Measurements from ENCODE around the gene UQCC2.

Gene UQCC2

GRCh38 chr6:33692078-33692759 lies 19.3 kb downstream of the UQCC2 start:
- no peak overlapping the region for H3K4me3 ChIP-seq (ENCODE audit: low read depth in 1 of 2, low read length in 2 of 2)
- peaks cover 61 to 95% of the 10 kb centered on the region in 2 donors for H3K36me3 ChIP-seq (ENCODE audit: control insufficient read depth in 1 of 2, insufficient read depth in 2 of 2, low read length in 2 of 2)
- no peak overlapping the region for H3K27ac ChIP-seq (ENCODE audit: low read depth, low read length)
- H3K9ac ChIP-seq (ENCODE audit: low read depth in 1 of 2, low read length in 2 of 2) = no peak overlapping the region
- H3K9me3 ChIP-seq (ENCODE audit: control insufficient read depth in 1 of 2, low read length in 2 of 2) = no peaks in the 10 kb centered on the region
- no peaks in the 10 kb centered on the region for H3K27me3 ChIP-seq (ENCODE audit: control insufficient read depth in 1 of 2, insufficient read depth in 2 of 2, low read length in 2 of 2)
- H3K4me1 ChIP-seq (ENCODE audit: control insufficient read depth in 1 of 2, insufficient read depth in 2 of 2, low read length in 2 of 2) = peaks cover 15 to 24% of the 10 kb centered on the region in 2 donors

DNA sequence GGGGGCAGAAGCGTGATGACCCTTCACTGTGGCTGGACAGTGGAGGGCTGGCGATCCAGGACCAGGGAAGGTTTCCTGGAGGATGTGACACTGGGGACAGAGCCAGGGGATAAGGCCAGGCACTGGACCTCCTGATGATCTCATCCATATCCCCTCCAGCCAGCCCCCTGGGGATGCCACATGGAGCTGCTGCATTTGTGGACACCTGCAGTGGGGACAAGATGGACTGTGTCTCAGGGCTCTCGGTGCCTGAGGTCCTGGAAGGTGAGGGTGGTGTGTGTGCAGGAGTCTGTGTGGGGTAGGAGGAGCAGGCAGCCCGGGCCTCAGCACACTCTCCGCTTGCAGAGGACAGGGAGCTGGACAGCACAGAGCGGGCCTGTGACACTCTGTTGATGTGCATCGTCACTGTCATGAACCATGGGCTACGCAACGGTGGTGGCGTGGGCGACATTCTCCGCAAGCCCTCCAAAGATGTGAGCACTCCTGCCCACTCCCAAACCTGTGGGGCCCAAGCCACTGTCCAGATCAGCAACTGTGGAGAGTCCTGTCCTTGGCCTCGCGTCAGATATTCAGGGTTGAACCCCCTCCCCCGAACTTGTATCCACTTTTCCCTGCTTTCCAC lies 19.9 kb downstream of the UQCC2 start:
- peak overlapping the region; percentile 17 for H3K27ac ChIP-seq (ENCODE audit: low read depth, low read length)
- H3K9me3 ChIP-seq (ENCODE audit: control insufficient read depth in 1 of 2, low read length in 2 of 2) = no peaks in the 10 kb centered on the region
- no peak overlapping the region for H3K9ac ChIP-seq (ENCODE audit: low read depth in 1 of 2, low read length in 2 of 2)
- H3K4me3 ChIP-seq (ENCODE audit: low read depth in 1 of 2, low read length in 2 of 2) = no peak overlapping the region
- peaks cover 56 to 95% of the 10 kb centered on the region in 2 donors for H3K36me3 ChIP-seq (ENCODE audit: control insufficient read depth in 1 of 2, insufficient read depth in 2 of 2, low read length in 2 of 2)
- H3K27me3 ChIP-seq (ENCODE audit: control insufficient read depth in 1 of 2, insufficient read depth in 2 of 2, low read length in 2 of 2) = no peaks in the 10 kb centered on the region
- peaks cover 10 to 24% of the 10 kb centered on the region in 2 donors for H3K4me1 ChIP-seq (ENCODE audit: control insufficient read depth in 1 of 2, insufficient read depth in 2 of 2, low read length in 2 of 2)

- peaks cover 9 to 24% of the 10 kb centered on the region in 2 donors for H3K4me1 ChIP-seq (ENCODE audit: control insufficient read depth in 1 of 2, insufficient read depth in 2 of 2, low read length in 2 of 2)
- no peak overlapping the region for H3K4me3 ChIP-seq (ENCODE audit: low read depth in 1 of 2, low read length in 2 of 2)
- H3K9me3 ChIP-seq (ENCODE audit: control insufficient read depth in 1 of 2, low read length in 2 of 2) = no peaks in the 10 kb centered on the region
- H3K36me3 ChIP-seq (ENCODE audit: control insufficient read depth in 1 of 2, insufficient read depth in 2 of 2, low read length in 2 of 2) = peaks cover 54 to 96% of the 10 kb centered on the region in 2 donors
- no peak overlapping the region for H3K9ac ChIP-seq (ENCODE audit: low read depth in 1 of 2, low read length in 2 of 2)
- H3K27me3 ChIP-seq (ENCODE audit: control insufficient read depth in 1 of 2, insufficient read depth in 2 of 2, low read length in 2 of 2) = no peaks in the 10 kb centered on the region
- H3K27ac ChIP-seq (ENCODE audit: low read depth, low read length) = no peak overlapping the region
Measured at GRCh38 chr6:33690766-33691165, 20.7 kb downstream of the UQCC2 start.

DNA sequence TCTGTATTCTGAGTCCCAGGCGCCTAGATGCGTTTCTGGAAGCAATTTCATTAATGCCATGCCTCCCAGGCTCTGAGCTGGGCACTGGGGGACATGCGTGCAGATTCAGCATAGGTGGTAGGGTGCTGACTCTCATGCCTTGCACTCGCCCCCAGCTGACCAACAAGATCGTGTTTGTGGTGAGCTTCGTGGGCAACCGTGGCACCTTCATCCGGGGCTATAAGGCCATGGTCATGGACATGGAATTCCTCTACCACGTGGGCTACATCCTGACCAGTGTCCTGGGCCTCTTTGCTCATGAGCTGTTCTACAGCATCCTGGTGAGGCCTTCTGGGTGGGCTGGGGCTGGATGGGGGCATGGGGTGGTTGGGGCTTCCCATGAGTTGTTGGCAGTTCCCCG lies 21.6 kb downstream of the UQCC2 start:
- Histone ChIP-seq H3K27me3 (ENCODE audit: control insufficient read depth in 1 of 2, insufficient read depth in 2 of 2, low read length in 2 of 2) (no peaks in the 10 kb centered on the region), H3K9me3 (ENCODE audit: control insufficient read depth in 1 of 2, low read length in 2 of 2) (no peaks in the 10 kb centered on the region), H3K4me3 (ENCODE audit: low read depth in 1 of 2, low read length in 2 of 2) (no peak overlapping the region), H3K36me3 (ENCODE audit: control insufficient read depth in 1 of 2, insufficient read depth in 2 of 2, low read length in 2 of 2) (peaks cover 56 to 96% of the 10 kb centered on the region in 2 donors), H3K27ac (ENCODE audit: low read depth, low read length) (no peak overlapping the region), H3K9ac (ENCODE audit: low read depth in 1 of 2, low read length in 2 of 2) (no peak overlapping the region), H3K4me1 (ENCODE audit: control insufficient read depth in 1 of 2, insufficient read depth in 2 of 2, low read length in 2 of 2) (peaks cover 9 to 24% of the 10 kb centered on the region in 2 donors)

DNA sequence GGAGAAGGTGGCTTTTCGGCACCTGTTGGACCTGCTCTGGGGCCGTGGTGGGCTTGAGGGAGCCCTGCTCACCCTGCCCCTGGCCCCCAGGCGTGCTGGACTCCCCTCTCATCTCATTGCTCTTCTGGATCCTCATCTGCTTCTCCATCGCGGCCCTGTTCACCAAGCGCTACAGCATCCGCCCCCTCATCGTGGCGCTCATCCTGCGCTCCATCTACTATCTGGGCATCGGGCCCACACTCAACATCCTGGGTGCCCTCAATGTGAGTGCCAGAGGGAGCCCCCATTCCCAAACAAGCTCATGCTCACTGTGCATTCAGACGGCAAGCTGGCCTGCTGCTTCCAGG lies 22.4 kb downstream of the UQCC2 start:
- H3K27ac ChIP-seq (ENCODE audit: low read depth, low read length) = no peak overlapping the region
- no peaks in the 10 kb centered on the region for H3K9me3 ChIP-seq (ENCODE audit: control insufficient read depth in 1 of 2, low read length in 2 of 2)
- no peaks in the 10 kb centered on the region for H3K27me3 ChIP-seq (ENCODE audit: control insufficient read depth in 1 of 2, insufficient read depth in 2 of 2, low read length in 2 of 2)
- peaks cover 62 to 97% of the 10 kb centered on the region in 2 donors for H3K36me3 ChIP-seq (ENCODE audit: control insufficient read depth in 1 of 2, insufficient read depth in 2 of 2, low read length in 2 of 2)
- H3K4me1 ChIP-seq (ENCODE audit: control insufficient read depth in 1 of 2, insufficient read depth in 2 of 2, low read length in 2 of 2) = peaks cover 9 to 16% of the 10 kb centered on the region in 2 donors
- no peak overlapping the region for H3K9ac ChIP-seq (ENCODE audit: low read depth in 1 of 2, low read length in 2 of 2)
- no peak overlapping the region for H3K4me3 ChIP-seq (ENCODE audit: low read depth in 1 of 2, low read length in 2 of 2)

GRCh38 chr6:33688451-33689147 lies 22.9 kb downstream of the UQCC2 start:
- Histone ChIP-seq H3K27ac (ENCODE audit: low read depth, low read length) (no peak overlapping the region), H3K27me3 (ENCODE audit: control insufficient read depth in 1 of 2, insufficient read depth in 2 of 2, low read length in 2 of 2) (no peaks in the 10 kb centered on the region), H3K9ac (ENCODE audit: low read depth in 1 of 2, low read length in 2 of 2) (no peak overlapping the region), H3K9me3 (ENCODE audit: control insufficient read depth in 1 of 2, low read length in 2 of 2) (no peaks in the 10 kb centered on the region), H3K4me3 (ENCODE audit: low read depth in 1 of 2, low read length in 2 of 2) (no peak overlapping the region), H3K36me3 (ENCODE audit: control insufficient read depth in 1 of 2, insufficient read depth in 2 of 2, low read length in 2 of 2) (peaks cover 61 to 97% of the 10 kb centered on the region in 2 donors), H3K4me1 (ENCODE audit: control insufficient read depth in 1 of 2, insufficient read depth in 2 of 2, low read length in 2 of 2) (peaks cover 5 to 11% of the 10 kb centered on the region in 2 donors)

- Histone ChIP-seq H3K9ac (ENCODE audit: low read depth in 1 of 2, low read length in 2 of 2) (no peak overlapping the region), H3K27me3 (ENCODE audit: control insufficient read depth in 1 of 2, insufficient read depth in 2 of 2, low read length in 2 of 2) (no peaks in the 10 kb centered on the region), H3K27ac (ENCODE audit: low read depth, low read length) (no peak overlapping the region), H3K4me3 (ENCODE audit: low read depth in 1 of 2, low read length in 2 of 2) (no peak overlapping the region), H3K9me3 (ENCODE audit: control insufficient read depth in 1 of 2, low read length in 2 of 2) (no peaks in the 10 kb centered on the region), H3K4me1 (ENCODE audit: control insufficient read depth in 1 of 2, insufficient read depth in 2 of 2, low read length in 2 of 2) (peaks cover 5 to 8% of the 10 kb centered on the region in 2 donors), H3K36me3 (ENCODE audit: control insufficient read depth in 1 of 2, insufficient read depth in 2 of 2, low read length in 2 of 2) (peaks cover 59 to 97% of the 10 kb centered on the region in 2 donors)
Measured at GRCh38 chr6:33688006-33688405, 23.5 kb downstream of the UQCC2 start.

GRCh38 chr6:33686981-33687975 lies 24.2 kb downstream of the UQCC2 start:
- Histone ChIP-seq H3K27me3 (ENCODE audit: control insufficient read depth in 1 of 2, insufficient read depth in 2 of 2, low read length in 2 of 2) (no peaks in the 10 kb centered on the region), H3K4me3 (ENCODE audit: low read depth in 1 of 2, low read length in 2 of 2) (no peak overlapping the region), H3K27ac (ENCODE audit: low read depth, low read length) (no peak overlapping the region), H3K9me3 (ENCODE audit: control insufficient read depth in 1 of 2, low read length in 2 of 2) (no peaks in the 10 kb centered on the region), H3K36me3 (ENCODE audit: control insufficient read depth in 1 of 2, insufficient read depth in 2 of 2, low read length in 2 of 2) (peaks cover 63 to 97% of the 10 kb centered on the region in 2 donors), H3K4me1 (ENCODE audit: control insufficient read depth in 1 of 2, insufficient read depth in 2 of 2, low read length in 2 of 2) (peaks cover 0 to under 1% of the 10 kb centered on the region in 2 donors), H3K9ac (ENCODE audit: low read depth in 1 of 2, low read length in 2 of 2) (no peak overlapping the region)

GRCh38 chr6:33686225-33686924 lies 25.1 kb downstream of the UQCC2 start:
- H3K9me3 ChIP-seq (ENCODE audit: control insufficient read depth in 1 of 2, low read length in 2 of 2) = no peaks in the 10 kb centered on the region
- no peak overlapping the region for H3K27ac ChIP-seq (ENCODE audit: low read depth, low read length)
- no peak overlapping the region for H3K9ac ChIP-seq (ENCODE audit: low read depth in 1 of 2, low read length in 2 of 2)
- no peak overlapping the region for H3K4me3 ChIP-seq (ENCODE audit: low read depth in 1 of 2, low read length in 2 of 2)
- H3K4me1 ChIP-seq (ENCODE audit: control insufficient read depth in 1 of 2, insufficient read depth in 2 of 2, low read length in 2 of 2) = no peaks in the 10 kb centered on the region
- peaks cover 65 to 96% of the 10 kb centered on the region in 2 donors for H3K36me3 ChIP-seq (ENCODE audit: control insufficient read depth in 1 of 2, insufficient read depth in 2 of 2, low read length in 2 of 2)
- no peaks in the 10 kb centered on the region for H3K27me3 ChIP-seq (ENCODE audit: control insufficient read depth in 1 of 2, insufficient read depth in 2 of 2, low read length in 2 of 2)

All from duodenal mucosa (tissue), 2 donors.